ENCODE results near the gene KRT6C.

- TF ChIP-seq CTCF (IDR thresholded peaks at IDR 0.05), result no peak
- no peak for TF ChIP-seq POLR2A (IDR thresholded peaks at IDR 0.05)
Measured at GRCh38 chr12:52426034-52426433, 47.6 kb downstream of the KRT6C start.
